Measurements from ENCODE around the gene ZNF180.
"Not testable (repeated sequence)": the region's sequence is repeated elsewhere in the genome, so short reads cannot be mapped to it uniquely, and the experiment has no call there.

The ZNF180 gene

DNA sequence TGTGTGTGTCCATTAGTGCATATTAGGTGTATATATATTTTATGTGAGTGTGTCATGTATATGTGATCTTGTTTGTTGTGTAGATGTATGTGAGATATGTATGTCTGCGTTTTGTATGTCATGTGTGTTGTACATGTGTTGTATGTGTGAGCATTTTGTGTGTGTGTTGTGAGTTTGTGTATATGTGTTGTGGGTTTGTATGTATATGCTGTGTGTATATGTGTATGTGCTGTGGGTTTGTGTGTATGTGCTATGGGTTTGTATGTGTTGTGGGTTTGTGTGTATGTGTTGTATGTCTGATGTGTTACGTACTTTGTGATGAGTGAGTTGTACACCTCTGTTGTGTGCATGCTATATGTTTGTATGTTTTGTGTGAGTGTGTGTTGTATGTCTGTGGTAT, 21.0 kb upstream of the ZNF180 start:
- no peaks in the 10 kb centered on the region for H3K36me3 Mint-ChIP-seq (ENCODE audit: low read depth)
- no peak overlapping the region for H3K27ac Mint-ChIP-seq
- H3K4me1 Mint-ChIP-seq (ENCODE audit: low read depth) = no peaks in the 10 kb centered on the region
- H3K27me3 Mint-ChIP-seq (ENCODE audit: low read depth) = no peaks in the 10 kb centered on the region
- peaks cover 17% of the 10 kb centered on the region for H3K9me3 Mint-ChIP-seq
- DNase-seq (ENCODE audit: low spot score) = no peak
- no peak overlapping the region for H3K4me3 Mint-ChIP-seq

DNA sequence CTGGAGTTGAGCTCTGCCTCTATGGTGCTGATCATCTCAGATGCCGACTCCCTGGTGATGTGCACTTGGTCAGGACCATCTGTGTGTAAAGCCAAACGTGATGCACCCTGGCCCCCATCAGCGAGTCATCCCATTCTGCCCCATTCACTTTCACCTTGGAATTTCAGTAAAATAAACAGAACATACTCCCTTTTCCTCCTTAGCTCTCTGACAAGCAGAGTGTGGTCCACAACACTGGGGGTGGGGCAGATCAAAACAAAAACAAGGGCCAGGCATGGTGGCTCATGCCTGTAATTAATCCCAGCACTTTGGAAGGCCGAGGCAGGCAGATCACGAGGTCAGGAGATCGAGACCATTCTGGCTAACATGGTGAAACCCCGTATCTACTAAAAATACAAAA, 16.8 kb upstream of the ZNF180 start:
- Mint-ChIP-seq H3K4me3 (no peak overlapping the region), H3K4me1 (ENCODE audit: low read depth) (no peaks in the 10 kb centered on the region), H3K36me3 (ENCODE audit: low read depth) (no peaks in the 10 kb centered on the region), H3K27ac (no peak overlapping the region), H3K9me3 (peaks cover 19% of the 10 kb centered on the region), H3K27me3 (ENCODE audit: low read depth) (no peaks in the 10 kb centered on the region)
- DNase-seq (ENCODE audit: low spot score) = no peak

DNA sequence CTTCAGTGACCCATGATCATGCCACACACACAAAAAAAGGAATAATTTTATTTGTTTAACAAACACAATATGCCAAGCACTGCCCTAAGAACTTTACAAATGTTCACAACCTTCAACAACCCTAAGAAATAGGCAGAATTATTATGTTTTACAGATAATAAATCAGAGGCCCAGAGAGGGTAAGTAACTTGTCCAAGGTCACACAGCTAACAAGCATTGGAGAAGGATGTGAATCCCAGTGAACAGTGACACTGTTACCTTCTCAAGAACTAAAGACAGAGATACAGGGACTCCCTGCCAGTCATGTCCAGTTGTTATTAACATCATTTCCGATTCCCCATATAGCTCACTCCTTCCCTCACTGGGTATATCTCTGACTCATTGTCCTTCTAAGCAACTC, 15.6 kb upstream of the ZNF180 start:
- Mint-ChIP-seq H3K27ac (no peak overlapping the region), H3K9me3 (peaks cover 24% of the 10 kb centered on the region), H3K36me3 (ENCODE audit: low read depth) (no peaks in the 10 kb centered on the region), H3K4me3 (no peak overlapping the region), H3K4me1 (ENCODE audit: low read depth) (no peaks in the 10 kb centered on the region), H3K27me3 (ENCODE audit: low read depth) (no peaks in the 10 kb centered on the region)
- DNase-seq (ENCODE audit: low spot score) = no peak

DNA sequence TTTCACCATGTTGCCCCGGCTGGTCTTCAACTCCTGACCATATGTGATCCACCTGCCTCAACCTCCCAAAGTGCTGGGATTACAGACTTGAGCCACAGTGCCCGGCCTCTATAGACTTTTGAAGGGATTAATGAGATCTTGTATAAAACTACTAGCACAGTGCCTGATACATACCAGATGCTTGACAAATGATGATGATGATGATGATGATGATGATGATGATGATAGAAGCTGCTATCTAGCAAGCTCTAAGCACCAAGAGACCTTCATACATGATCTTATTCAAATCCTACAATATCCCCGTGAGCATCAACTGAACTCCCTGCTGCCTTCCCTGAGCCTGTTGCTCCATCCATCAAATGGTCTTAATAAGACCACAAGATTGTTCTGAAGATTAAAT, 14.7 kb upstream of the ZNF180 start:
- H3K36me3 Mint-ChIP-seq (ENCODE audit: low read depth) = no peaks in the 10 kb centered on the region
- DNase-seq (ENCODE audit: low spot score) = no peak
- no peak overlapping the region for H3K4me3 Mint-ChIP-seq
- H3K9me3 Mint-ChIP-seq = peaks cover 30% of the 10 kb centered on the region
- no peak overlapping the region for H3K27ac Mint-ChIP-seq
- H3K4me1 Mint-ChIP-seq (ENCODE audit: low read depth) = no peaks in the 10 kb centered on the region
- H3K27me3 Mint-ChIP-seq (ENCODE audit: low read depth) = no peaks in the 10 kb centered on the region

GRCh38 chr19:44512326-44513298, 12.3 kb upstream of the ZNF180 start:
- no peak overlapping the region for H3K4me3 Mint-ChIP-seq
- no peaks in the 10 kb centered on the region for H3K27me3 Mint-ChIP-seq (ENCODE audit: low read depth)
- no peak for DNase-seq (ENCODE audit: low spot score)
- H3K27ac Mint-ChIP-seq = no peak overlapping the region
- peaks cover 44% of the 10 kb centered on the region for H3K9me3 Mint-ChIP-seq
- no peaks in the 10 kb centered on the region for H3K4me1 Mint-ChIP-seq (ENCODE audit: low read depth)
- no peaks in the 10 kb centered on the region for H3K36me3 Mint-ChIP-seq (ENCODE audit: low read depth)

- H3K27me3 Mint-ChIP-seq (ENCODE audit: low read depth) = no peaks in the 10 kb centered on the region
- H3K27ac Mint-ChIP-seq = no peak overlapping the region
- H3K4me1 Mint-ChIP-seq (ENCODE audit: low read depth) = no peaks in the 10 kb centered on the region
- H3K9me3 Mint-ChIP-seq = peaks cover 43% of the 10 kb centered on the region
- DNase-seq (ENCODE audit: low spot score) = no peak
- no peaks in the 10 kb centered on the region for H3K36me3 Mint-ChIP-seq (ENCODE audit: low read depth)
- H3K4me3 Mint-ChIP-seq = no peak overlapping the region
Observed at GRCh38 chr19:44509478-44509877, 9.2 kb upstream of the ZNF180 start.

- Mint-ChIP-seq H3K4me3 (peak overlapping the region; percentile 98), H3K9me3 (peaks cover 75% of the 10 kb centered on the region), H3K36me3 (ENCODE audit: low read depth) (peaks cover 63% of the 10 kb centered on the region), H3K27ac (peak overlapping the region; percentile 86), H3K27me3 (ENCODE audit: low read depth) (no peaks in the 10 kb centered on the region), H3K4me1 (ENCODE audit: low read depth) (peaks cover 29% of the 10 kb centered on the region)
- no peak for DNase-seq (ENCODE audit: low spot score)
Observed at GRCh38 chr19:44499559-44499958, 763 bp downstream of the ZNF180 start.

DNA sequence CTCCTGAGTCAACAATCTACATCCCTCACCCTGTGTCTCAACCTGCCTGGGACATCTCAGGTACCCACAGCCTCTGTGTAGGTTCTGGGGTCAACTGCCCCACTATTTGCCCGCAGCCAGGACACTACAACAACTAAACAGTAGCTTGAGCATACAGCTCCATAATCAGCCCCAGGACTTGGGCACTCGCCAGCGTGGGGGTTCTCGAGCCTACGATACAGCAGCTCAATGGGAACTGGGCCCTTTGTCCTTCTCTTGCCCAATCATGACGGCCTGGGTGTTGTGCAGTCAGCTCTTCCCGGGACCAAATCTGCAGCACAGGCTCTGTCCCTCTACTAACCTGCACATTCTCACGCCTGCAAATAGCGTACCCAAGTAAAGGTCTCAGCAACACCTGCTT, 1.3 kb downstream of the ZNF180 start:
- Mint-ChIP-seq H3K9me3 (peaks cover 74% of the 10 kb centered on the region), H3K4me1 (ENCODE audit: low read depth) (peaks cover 29% of the 10 kb centered on the region), H3K27me3 (ENCODE audit: low read depth) (no peaks in the 10 kb centered on the region), H3K27ac (no peak overlapping the region), H3K36me3 (ENCODE audit: low read depth) (peaks cover 68% of the 10 kb centered on the region), H3K4me3 (peak overlapping the region; percentile 98)
- no peak for DNase-seq (ENCODE audit: low spot score)

- no peak for DNase-seq (ENCODE audit: low spot score)
- Mint-ChIP-seq H3K27me3 (ENCODE audit: low read depth) (no peaks in the 10 kb centered on the region), H3K4me1 (ENCODE audit: low read depth) (peaks cover 29% of the 10 kb centered on the region), H3K36me3 (ENCODE audit: low read depth) (peaks cover 88% of the 10 kb centered on the region), H3K4me3 (no peak overlapping the region), H3K27ac (no peak overlapping the region), H3K9me3 (peaks cover 80% of the 10 kb centered on the region)
Observed at GRCh38 chr19:44496711-44497110, 3.6 kb downstream of the ZNF180 start.

DNA sequence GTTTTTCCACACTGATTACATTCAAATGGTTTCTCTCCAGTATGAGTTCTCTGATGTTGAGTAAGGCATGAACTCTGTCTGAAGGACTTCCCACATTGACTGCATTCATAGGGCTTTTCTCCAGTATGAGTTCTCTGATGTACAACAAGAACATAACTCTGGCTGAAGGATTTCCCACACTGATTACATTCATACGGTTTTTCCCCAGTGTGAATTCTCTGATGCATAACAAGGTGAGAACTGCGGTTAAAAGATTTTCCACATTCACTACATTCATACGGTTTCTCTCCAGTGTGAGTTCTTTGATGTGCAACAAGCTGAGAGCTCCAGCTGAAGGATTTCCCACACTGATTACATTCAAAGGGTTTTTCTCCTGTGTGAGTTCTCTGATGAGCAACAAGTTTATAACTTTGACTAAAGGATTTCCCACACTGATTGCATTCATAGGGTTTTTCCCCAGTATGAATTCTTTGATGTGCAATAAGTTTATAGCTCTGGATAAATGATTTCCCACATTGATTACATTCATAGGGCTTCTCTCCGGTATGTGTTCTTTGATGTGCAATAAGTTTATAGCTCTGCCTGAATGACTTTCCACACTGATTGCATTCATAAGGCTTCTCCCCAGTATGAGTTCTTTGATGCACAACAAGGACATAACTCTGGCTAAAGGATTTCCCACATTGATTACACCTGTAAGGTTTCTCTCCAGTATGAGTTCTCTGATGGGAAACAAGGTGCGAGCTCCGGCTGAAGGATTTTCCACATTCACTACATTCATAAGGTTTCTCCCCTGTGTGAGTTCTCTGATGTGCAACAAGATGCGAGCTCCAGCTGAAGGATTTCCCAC, 23.5 kb downstream of the ZNF180 start:
- Mint-ChIP-seq H3K27me3 (ENCODE audit: low read depth) (no peaks in the 10 kb centered on the region), H3K36me3 (ENCODE audit: low read depth) (peaks cover 75% of the 10 kb centered on the region), H3K27ac (no peak overlapping the region)

GRCh38 chr19:44468730-44469129, 31.6 kb downstream of the ZNF180 start:
- not testable (repeated sequence) for H3K27ac Mint-ChIP-seq; H3K27me3 Mint-ChIP-seq (ENCODE audit: low read depth); H3K4me3 Mint-ChIP-seq; DNase-seq (ENCODE audit: low spot score); H3K4me1 Mint-ChIP-seq (ENCODE audit: low read depth)
- Mint-ChIP-seq H3K9me3 (peaks cover 87% of the 10 kb centered on the region), H3K36me3 (ENCODE audit: low read depth) (peaks cover 14% of the 10 kb centered on the region)

More for the DNA sequence above, 23.5 kb downstream of the ZNF180 start:
- DNase-seq (ENCODE audit: low spot score) = no peak
- no peaks in the 10 kb centered on the region for H3K4me1 Mint-ChIP-seq (ENCODE audit: low read depth)
- no peak overlapping the region for H3K4me3 Mint-ChIP-seq
- peaks cover 95% of the 10 kb centered on the region for H3K9me3 Mint-ChIP-seq

DNA sequence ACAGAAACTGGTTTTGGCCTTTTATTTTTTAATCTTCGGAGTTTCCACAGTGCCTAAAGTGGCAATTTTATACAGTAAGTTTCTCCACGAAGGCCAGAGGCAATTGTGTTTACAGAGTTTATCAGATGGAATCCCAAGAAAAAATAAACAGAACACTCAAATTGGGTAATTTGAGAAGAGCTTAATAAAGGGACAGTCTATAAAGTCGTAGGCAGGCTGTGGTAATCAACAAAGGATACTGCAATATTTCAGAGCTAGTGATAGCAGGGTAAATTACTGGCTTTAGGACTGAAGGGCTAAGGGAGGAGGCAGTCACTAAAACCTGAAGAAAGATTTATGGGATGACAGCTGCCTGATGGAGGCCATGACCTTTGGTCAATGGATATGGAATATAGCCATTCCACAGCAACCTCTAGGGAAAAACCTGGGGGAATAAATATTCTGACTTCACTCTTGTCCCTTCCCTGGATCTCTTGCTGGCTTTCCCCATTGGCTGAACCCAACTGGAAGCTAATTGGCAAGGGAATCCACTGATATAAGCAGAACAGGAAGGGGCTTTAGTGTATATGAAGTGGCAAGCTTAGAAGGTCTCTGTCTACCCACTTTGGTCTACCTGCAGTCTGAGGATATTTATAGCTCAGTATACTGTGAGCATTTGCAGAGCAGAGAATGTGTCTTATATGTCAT, 37.6 kb downstream of the ZNF180 start:
- H3K27me3 Mint-ChIP-seq (ENCODE audit: low read depth); H3K27ac Mint-ChIP-seq; H3K36me3 Mint-ChIP-seq (ENCODE audit: low read depth); H3K4me3 Mint-ChIP-seq; DNase-seq (ENCODE audit: low spot score); H3K4me1 Mint-ChIP-seq (ENCODE audit: low read depth): not testable (repeated sequence)
- peaks cover 64% of the 10 kb centered on the region for H3K9me3 Mint-ChIP-seq

DNA sequence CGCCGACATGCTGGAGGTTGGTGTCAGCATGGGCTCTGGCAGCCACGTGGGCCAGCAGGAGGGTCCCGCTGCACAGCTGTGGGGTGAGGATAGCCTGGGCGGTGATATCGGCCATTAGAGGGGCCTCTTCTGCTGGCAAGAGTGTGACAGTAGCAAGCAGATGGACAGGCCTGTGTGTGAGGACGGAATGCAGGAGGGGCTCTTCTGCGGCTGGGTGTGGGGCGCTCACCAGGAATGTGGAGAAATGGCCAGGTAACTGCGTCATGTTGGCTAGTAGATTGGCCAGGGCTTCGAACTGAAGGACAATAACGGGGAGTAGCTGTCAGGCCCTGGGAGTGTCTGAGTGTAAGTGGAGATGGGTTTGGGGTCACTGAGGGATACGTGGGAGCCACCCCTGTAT, 44.3 kb downstream of the ZNF180 start:
- not testable (repeated sequence) for DNase-seq (ENCODE audit: low spot score); H3K36me3 Mint-ChIP-seq (ENCODE audit: low read depth); H3K27me3 Mint-ChIP-seq (ENCODE audit: low read depth); H3K4me1 Mint-ChIP-seq (ENCODE audit: low read depth); H3K4me3 Mint-ChIP-seq; H3K27ac Mint-ChIP-seq
- peaks cover 54% of the 10 kb centered on the region for H3K9me3 Mint-ChIP-seq

DNA sequence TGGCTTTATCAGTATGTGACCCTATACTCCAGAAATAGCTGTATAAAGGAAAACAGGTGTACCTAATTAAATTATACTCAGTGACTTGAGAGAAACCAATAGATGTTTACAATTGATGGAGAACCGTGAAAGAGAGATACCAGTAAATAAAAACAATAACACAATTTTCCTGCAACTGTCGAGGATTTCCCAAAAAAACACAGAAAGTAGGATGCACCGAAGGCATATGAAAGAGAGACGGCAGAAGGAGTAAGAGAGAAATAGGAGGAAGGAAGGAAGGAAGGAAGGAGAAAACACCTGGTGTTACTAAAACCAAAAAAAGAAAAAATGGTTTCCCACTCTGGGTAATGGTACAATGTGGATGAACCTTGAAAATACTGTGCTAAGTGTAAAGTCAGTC, 45.2 kb downstream of the ZNF180 start:
- Mint-ChIP-seq H3K4me1 (ENCODE audit: low read depth) (no peaks in the 10 kb centered on the region), H3K9me3 (peaks cover 57% of the 10 kb centered on the region), H3K27me3 (ENCODE audit: low read depth) (no peaks in the 10 kb centered on the region), H3K36me3 (ENCODE audit: low read depth) (no peaks in the 10 kb centered on the region), H3K4me3 (no peak overlapping the region), H3K27ac (no peak overlapping the region)
- DNase-seq (ENCODE audit: low spot score) = no peak

All from T-helper 2 cell treated with Interferon-gamma antibody and Interleukin-4, amounts not matched to agents 5 μg/mL and 100 μg/mL, for 36 hours (primary cell).